Measurements from ENCODE around the gene OR2A14.
"Not testable (repeated sequence)": the region's sequence is repeated elsewhere in the genome, so short reads cannot be mapped to it uniquely, and the experiment has no call there.

The OR2A14 gene

GRCh38 chr7:144158861-144159260, 35.9 kb downstream of the OR2A14 start:
- H2AFZ ChIP-seq (ENCODE audit: low read depth, low read length, severe bottlenecking), result no peak overlapping the region
- no peaks in the 10 kb centered on the region for H3K79me2 ChIP-seq (ENCODE audit: insufficient read depth, low read length)
- no peaks in the 10 kb centered on the region for H3K9me3 ChIP-seq (ENCODE audit: insufficient read depth, low read length)
- no peaks in the 10 kb centered on the region for H3F3A ChIP-seq (ENCODE audit: insufficient read depth)
- H3K27me3 ChIP-seq (ENCODE audit: low read length), result no peaks in the 10 kb centered on the region
- no peaks in the 10 kb centered on the region for H3K9me2 ChIP-seq (replicated peaks; ENCODE audit: insufficient read depth, low read length)
- H3K36me3 ChIP-seq (ENCODE audit: low read length), result no peaks in the 10 kb centered on the region
- TF ChIP-seq EZH2phosphoT487 (conservative IDR thresholded peaks at IDR 0.05; ENCODE audit: low read length), result no peak
- no peak for TF ChIP-seq CTCF (IDR thresholded peaks at IDR 0.05; ENCODE audit: insufficient read depth, low read length, poor library complexity, severe bottlenecking)
- H3K9ac ChIP-seq (ENCODE audit: low read length), result no peak overlapping the region
- no peak overlapping the region for H3K27ac ChIP-seq (ENCODE audit: low read depth, low read length)
- H3K4me2 ChIP-seq (ENCODE audit: low read depth, low read length, poor library complexity, severe bottlenecking), result no peak overlapping the region
- no peak overlapping the region for H3K4me3 ChIP-seq (ENCODE audit: insufficient read depth, low read length, poor library complexity, severe bottlenecking)
- no peaks in the 10 kb centered on the region for H4K20me1 ChIP-seq (ENCODE audit: low read depth, low read length)

- Histone ChIP-seq H3K79me2 (ENCODE audit: insufficient read depth, low read length) (no peaks in the 10 kb centered on the region), H3K27ac (ENCODE audit: low read depth, low read length) (no peak overlapping the region), H3K27me3 (ENCODE audit: low read length) (no peaks in the 10 kb centered on the region), H2AFZ (ENCODE audit: low read depth, low read length, severe bottlenecking) (no peak overlapping the region), H3K9me2 (replicated peaks; ENCODE audit: insufficient read depth, low read length) (no peaks in the 10 kb centered on the region), H3K4me2 (ENCODE audit: low read depth, low read length, poor library complexity, severe bottlenecking) (no peak overlapping the region), H4K20me1 (ENCODE audit: low read depth, low read length) (no peaks in the 10 kb centered on the region), H3K9ac (ENCODE audit: low read length) (no peak overlapping the region), H3K9me3 (ENCODE audit: insufficient read depth, low read length) (no peaks in the 10 kb centered on the region), H3K4me3 (ENCODE audit: insufficient read depth, low read length, poor library complexity, severe bottlenecking) (no peak overlapping the region), H3K36me3 (ENCODE audit: low read length) (no peaks in the 10 kb centered on the region), H3F3A (ENCODE audit: insufficient read depth) (no peaks in the 10 kb centered on the region)
- TF ChIP-seq CTCF (IDR thresholded peaks at IDR 0.05; ENCODE audit: insufficient read depth, low read length, poor library complexity, severe bottlenecking) (no peak), EZH2phosphoT487 (conservative IDR thresholded peaks at IDR 0.05; ENCODE audit: low read length) (no peak)
Measured at GRCh38 chr7:144164784-144165183, 41.8 kb downstream of the OR2A14 start.

GRCh38 chr7:144171594-144172350, 48.8 kb downstream of the OR2A14 start:
- not testable (repeated sequence) for H3K4me3 ChIP-seq (ENCODE audit: insufficient read depth, low read length, poor library complexity, severe bottlenecking); H3K27ac ChIP-seq (ENCODE audit: low read depth, low read length); H3K27me3 ChIP-seq (ENCODE audit: low read length); H3K9me3 ChIP-seq (ENCODE audit: insufficient read depth, low read length); H3K9ac ChIP-seq (ENCODE audit: low read length); H3K79me2 ChIP-seq (ENCODE audit: insufficient read depth, low read length); H3K4me2 ChIP-seq (ENCODE audit: low read depth, low read length, poor library complexity, severe bottlenecking); H3F3A ChIP-seq (ENCODE audit: insufficient read depth); H3K36me3 ChIP-seq (ENCODE audit: low read length); H3K9me2 ChIP-seq (replicated peaks; ENCODE audit: insufficient read depth, low read length); H4K20me1 ChIP-seq (ENCODE audit: low read depth, low read length); H2AFZ ChIP-seq (ENCODE audit: low read depth, low read length, severe bottlenecking)

GRCh38 chr7:144174613-144175012, 51.6 kb downstream of the OR2A14 start:
- H3K9ac ChIP-seq (ENCODE audit: low read length), result no peak overlapping the region
- no peak overlapping the region for H3K4me2 ChIP-seq (ENCODE audit: low read depth, low read length, poor library complexity, severe bottlenecking)
- no peak overlapping the region for H2AFZ ChIP-seq (ENCODE audit: low read depth, low read length, severe bottlenecking)
- H3F3A ChIP-seq (ENCODE audit: insufficient read depth), result no peaks in the 10 kb centered on the region
- no peaks in the 10 kb centered on the region for H3K9me2 ChIP-seq (replicated peaks; ENCODE audit: insufficient read depth, low read length)
- H4K20me1 ChIP-seq (ENCODE audit: low read depth, low read length), result no peaks in the 10 kb centered on the region
- no peak overlapping the region for H3K27ac ChIP-seq (ENCODE audit: low read depth, low read length)
- H3K79me2 ChIP-seq (ENCODE audit: insufficient read depth, low read length), result no peaks in the 10 kb centered on the region
- no peaks in the 10 kb centered on the region for H3K27me3 ChIP-seq (ENCODE audit: low read length)
- H3K9me3 ChIP-seq (ENCODE audit: insufficient read depth, low read length), result no peaks in the 10 kb centered on the region
- no peak overlapping the region for H3K4me3 ChIP-seq (ENCODE audit: insufficient read depth, low read length, poor library complexity, severe bottlenecking)
- no peak for TF ChIP-seq EZH2phosphoT487 (conservative IDR thresholded peaks at IDR 0.05; ENCODE audit: low read length)
- no peak for TF ChIP-seq CTCF (IDR thresholded peaks at IDR 0.05; ENCODE audit: insufficient read depth, low read length, poor library complexity, severe bottlenecking)
- H3K36me3 ChIP-seq (ENCODE audit: low read length), result no peaks in the 10 kb centered on the region

- not testable (repeated sequence) for H3K36me3 ChIP-seq (ENCODE audit: low read length)
Measured at GRCh38 chr7:144178380-144179164, 55.6 kb downstream of the OR2A14 start.

More at GRCh38 chr7:144178380-144179164, 55.6 kb downstream of the OR2A14 start:
- not testable (repeated sequence) for H3K4me2 ChIP-seq (ENCODE audit: low read depth, low read length, poor library complexity, severe bottlenecking); H3K79me2 ChIP-seq (ENCODE audit: insufficient read depth, low read length); H3K4me3 ChIP-seq (ENCODE audit: insufficient read depth, low read length, poor library complexity, severe bottlenecking); H3F3A ChIP-seq (ENCODE audit: insufficient read depth); H3K27me3 ChIP-seq (ENCODE audit: low read length); H3K9me3 ChIP-seq (ENCODE audit: insufficient read depth, low read length); H3K27ac ChIP-seq (ENCODE audit: low read depth, low read length); H2AFZ ChIP-seq (ENCODE audit: low read depth, low read length, severe bottlenecking); H4K20me1 ChIP-seq (ENCODE audit: low read depth, low read length); H3K9ac ChIP-seq (ENCODE audit: low read length); H3K9me2 ChIP-seq (replicated peaks; ENCODE audit: insufficient read depth, low read length)

All from SU-DHL-6 (cell line).